HEK293 (cell line): ENCODE results near the gene CREB5.

Experiments
- CTCF ChIA-PET: fragments of 350-600 bp; formaldehyde crosslinking; extraction: SDS; loops from one replicate; lab custom pipeline; 2021; ENCODE audit warnings: antibody characterized with exemption; lab: Yijun Ruan, JAX
- POLR2A ChIA-PET: fragments of 300-600 bp; formaldehyde crosslinking; extraction: SDS; loops from one replicate; lab custom pipeline; 2020; ENCODE audit warnings: antibody characterized with exemption, inconsistent platforms; lab: Yijun Ruan, JAX
- H3K27ac ChIP-seq: fragments of 200-500 bp; sonication (Bioruptor generic); 2 replicates; pipeline ENCODE4 v1.5.1; 2014; ENCODE audit warnings: low read depth, low read length, control low read depth, inconsistent platforms; ENCODE audit errors: extremely low read depth
- H3K36me3 ChIP-seq, 2 experiments: fragments of 200-500 bp in 1 of 2; sonication (Bioruptor generic) in 1 of 2; 1 replicate in 1 of 2; 2 replicates in 1 of 2; pipeline ENCODE4 v1.5.1; 2014 to 2017; ENCODE audit warnings: inconsistent platforms in 2 of 2, low read length in 2 of 2; ENCODE audit not compliant: control insufficient read depth in 2 of 2, insufficient read depth in 1 of 2
- H3K4me1 ChIP-seq: fragments of 200-500 bp; sonication (Bioruptor generic); 2 replicates; pipeline ENCODE4 v1.5.1; 2014; ENCODE audit warnings: mild to moderate bottlenecking, low read length, inconsistent platforms; ENCODE audit not compliant: control insufficient read depth, insufficient read depth
- H3K4me3 ChIP-seq: 2 replicates; pipeline ENCODE4 v1.5.1; 2011; ENCODE audit warnings: low read depth, mild to moderate bottlenecking, control low read depth, low read length, moderate library complexity
- H3K9me3 ChIP-seq: fragments of 200-500 bp; sonication (Bioruptor generic); 2 replicates; pipeline ENCODE4 v1.5.1; 2014; ENCODE audit warnings: low read depth, low read length, inconsistent platforms; ENCODE audit not compliant: control insufficient read depth, insufficient read depth
- AEBP2 ChIP-seq: fragments of 450-650 bp; formaldehyde crosslinking; IDR thresholded peaks from 2 replicates; pipeline ENCODE4 v1.5.1; 2016; ENCODE audit warnings: missing biosample characterization, missing genetic modification characterization, borderline replicate concordance
- GFI1B ChIP-seq: fragments of 450-650 bp; formaldehyde crosslinking; IDR thresholded peaks from 2 replicates; pipeline ENCODE4 v1.5.1; 2016; ENCODE audit warnings: missing biosample characterization, missing genetic modification characterization
- HOXA7 ChIP-seq: sonication (generic); formaldehyde crosslinking; IDR thresholded peaks from 2 replicates; pipeline ENCODE4 v1.8.1; 2022; ENCODE audit warnings: missing genetic modification reagents, borderline replicate concordance
- PRDM6 ChIP-seq: fragments of 450-650 bp; formaldehyde crosslinking; IDR thresholded peaks from 2 replicates; pipeline ENCODE4 v1.5.1; 2017; ENCODE audit warnings: missing biosample characterization, missing genetic modification characterization
- SCRT2 ChIP-seq: fragments of 450-650 bp; formaldehyde crosslinking; IDR thresholded peaks from 2 replicates; pipeline ENCODE4 v1.5.1; 2016; ENCODE audit warnings: missing biosample characterization, missing genetic modification characterization
- ZNF121 ChIP-seq: fragments of 450-650 bp; formaldehyde crosslinking; IDR thresholded peaks from 2 replicates; pipeline ENCODE4 v1.5.1; 2016; ENCODE audit warnings: missing biosample characterization, missing genetic modification characterization
- ZNF37A ChIP-seq: fragments of 450-650 bp; IDR thresholded peaks from 2 replicates; pipeline ENCODE4 v1.5.1; 2018; ENCODE audit warnings: missing biosample characterization, missing genetic modification characterization
- ZNF426 ChIP-seq: fragments of 450-650 bp; formaldehyde crosslinking; IDR thresholded peaks from 2 replicates; pipeline ENCODE4 v1.5.1; 2017; ENCODE audit warnings: missing biosample characterization, missing genetic modification characterization, mild to moderate bottlenecking, inconsistent platforms, moderate library complexity
- ZNF48 ChIP-seq: fragments of 450-650 bp; formaldehyde crosslinking; IDR thresholded peaks from 2 replicates; pipeline ENCODE4 v1.5.1; 2016; ENCODE audit warnings: missing biosample characterization, missing genetic modification characterization
- ZNF555 ChIP-seq: fragments of 450-650 bp; formaldehyde crosslinking; conservative IDR thresholded peaks from 2 replicates; pipeline ENCODE4 v1.5.1; 2017; ENCODE audit warnings: missing biosample characterization, mild to moderate bottlenecking, missing genetic modification characterization, inconsistent platforms
- ZSCAN23 ChIP-seq: fragments of 450-650 bp; formaldehyde crosslinking; IDR thresholded peaks from 2 replicates; pipeline ENCODE4 v1.5.1; 2016; ENCODE audit warnings: missing biosample characterization, missing genetic modification characterization
- TF ChIP-seq, protein P1 (sequence below): fragments of 450-650 bp; formaldehyde crosslinking; IDR thresholded peaks from 2 replicates; pipeline ENCODE4 v1.5.1; 2017; ENCODE audit warnings: missing biosample characterization, missing genetic modification characterization
- TF ChIP-seq, protein P2 (sequence below): fragments of 450-650 bp; formaldehyde crosslinking; optimal IDR thresholded peaks from 2 replicates; pipeline ENCODE3; 2016; ENCODE audit warnings: missing biosample characterization, mild to moderate bottlenecking, missing genetic modification characterization
- TF ChIP-seq, protein P3 (sequence below): fragments of 450-650 bp; formaldehyde crosslinking; IDR thresholded peaks from 2 replicates; pipeline ENCODE4 v1.5.1; 2017; ENCODE audit warnings: missing biosample characterization, missing genetic modification characterization

CREB5 gene

DNA sequence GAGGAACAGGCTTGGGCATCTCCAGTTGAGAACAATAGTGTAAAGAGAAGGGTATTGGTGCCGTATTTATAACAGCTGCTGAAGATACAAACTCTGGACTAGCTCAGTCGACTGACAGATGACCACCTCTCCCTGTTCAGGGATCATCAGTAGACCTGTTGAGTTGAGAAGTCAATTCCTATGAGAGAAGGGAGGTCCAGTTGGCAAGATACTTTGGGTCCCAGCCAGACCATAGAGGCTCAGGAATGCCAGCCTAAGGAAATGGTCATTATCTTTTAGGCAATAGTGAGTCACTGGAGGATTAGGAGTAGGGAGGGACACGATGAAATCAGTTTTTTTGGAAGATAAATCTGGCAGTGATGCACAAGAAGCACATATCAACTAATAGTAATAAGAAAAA lies 342.9 kb downstream of the CREB5 start:
- Histone ChIP-seq H3K4me3 (no peak overlapping the region), H3K27ac (no peak overlapping the region)
- POLR2A ChIA-PET: no interaction called here

GRCh38 chr7:28758186-28758585 lies 345.9 kb downstream of the CREB5 start:
- CTCF ChIA-PET: interaction anchor here (0.7 kb wide), 1 partner anchor 15 kb away, joined by 3 read pairs; no protein-coding TSS in a partner anchor

More for the DNA sequence above, 342.9 kb downstream of the CREB5 start:
- no peaks in the 10 kb centered on the region for H3K36me3 ChIP-seq
- TF ChIP-seq HOXA7 (CRISPR knock-in tag): no peak
- 0 out of 2 replicates have a peak, but pooled peaks have one; percentile 13 for TF ChIP-seq SCRT2 (tag by site-specific recombination)
- CTCF ChIA-PET: interaction anchor here (0.6 kb wide), 1 partner anchor 128 kb away, joined by 3 read pairs; no protein-coding TSS in a partner anchor
- H3K4me1 ChIP-seq: peaks cover 6% of the 10 kb centered on the region
- H3K9me3 ChIP-seq: no peaks in the 10 kb centered on the region

DNA sequence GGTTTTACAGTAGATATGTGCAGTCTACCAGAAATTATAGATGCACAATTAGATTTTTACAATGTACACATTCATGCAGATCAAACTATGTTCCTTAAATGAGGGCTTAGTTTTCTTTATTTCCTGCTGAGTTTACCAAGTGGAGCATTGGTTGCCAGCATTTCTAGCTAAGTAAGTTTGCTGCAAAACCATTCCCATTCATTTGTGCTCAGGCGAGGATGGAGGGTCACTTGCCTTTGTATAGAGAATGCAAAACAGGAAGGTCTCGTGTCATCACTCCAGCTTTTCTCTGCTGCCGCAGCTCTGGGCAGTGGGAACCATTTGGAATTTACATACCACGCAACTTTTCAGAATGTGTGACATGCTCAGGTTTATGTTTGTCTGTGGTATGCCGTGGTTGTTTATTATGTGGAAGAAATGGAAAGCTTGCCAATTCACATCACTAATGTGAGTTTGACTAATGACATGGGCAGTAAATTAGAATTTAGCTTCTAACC lies 347.2 kb downstream of the CREB5 start:
- Histone ChIP-seq H3K36me3 (no peaks in the 10 kb centered on the region), H3K4me3 (no peak overlapping the region), H3K9me3 (no peaks in the 10 kb centered on the region), H3K4me1 (peaks cover 6% of the 10 kb centered on the region), H3K27ac (no peak overlapping the region)
- POLR2A ChIA-PET: no interaction called here
- TF ChIP-seq ZNF555 (tag by site-specific recombination) (no peak), ZNF121 (tag by site-specific recombination) (no peak), ZSCAN23 (no peak), PRDM6 (tag by site-specific recombination) (peak; percentile 39), AEBP2 (tag by site-specific recombination) (no peak)
- TF ChIP-seq, protein P1, sequence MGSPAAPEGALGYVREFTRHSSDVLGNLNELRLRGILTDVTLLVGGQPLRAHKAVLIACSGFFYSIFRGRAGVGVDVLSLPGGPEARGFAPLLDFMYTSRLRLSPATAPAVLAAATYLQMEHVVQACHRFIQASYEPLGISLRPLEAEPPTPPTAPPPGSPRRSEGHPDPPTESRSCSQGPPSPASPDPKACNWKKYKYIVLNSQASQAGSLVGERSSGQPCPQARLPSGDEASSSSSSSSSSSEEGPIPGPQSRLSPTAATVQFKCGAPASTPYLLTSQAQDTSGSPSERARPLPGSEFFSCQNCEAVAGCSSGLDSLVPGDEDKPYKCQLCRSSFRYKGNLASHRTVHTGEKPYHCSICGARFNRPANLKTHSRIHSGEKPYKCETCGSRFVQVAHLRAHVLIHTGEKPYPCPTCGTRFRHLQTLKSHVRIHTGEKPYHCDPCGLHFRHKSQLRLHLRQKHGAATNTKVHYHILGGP (tag by site-specific recombination): no peak
- CTCF ChIA-PET: interaction anchor here (0.7 kb wide), 1 partner anchor 79 kb away, joined by 4 read pairs; no protein-coding TSS in a partner anchor

More at GRCh38 chr7:28758186-28758585, 345.9 kb downstream of the CREB5 start:
- Histone ChIP-seq H3K4me3 (no peak overlapping the region), H3K36me3 (no peaks in the 10 kb centered on the region), H3K27ac (no peak overlapping the region), H3K9me3 (no peaks in the 10 kb centered on the region), H3K4me1 (peaks cover 6% of the 10 kb centered on the region)
- TF ChIP-seq ZNF426 (tag by site-specific recombination): no peak
- TF ChIP-seq ZNF48 (tag by site-specific recombination): no peak
- TF ChIP-seq GFI1B (tag by site-specific recombination): no peak
- no peak for TF ChIP-seq ZNF37A (tag by site-specific recombination)
- TF ChIP-seq, protein P2, sequence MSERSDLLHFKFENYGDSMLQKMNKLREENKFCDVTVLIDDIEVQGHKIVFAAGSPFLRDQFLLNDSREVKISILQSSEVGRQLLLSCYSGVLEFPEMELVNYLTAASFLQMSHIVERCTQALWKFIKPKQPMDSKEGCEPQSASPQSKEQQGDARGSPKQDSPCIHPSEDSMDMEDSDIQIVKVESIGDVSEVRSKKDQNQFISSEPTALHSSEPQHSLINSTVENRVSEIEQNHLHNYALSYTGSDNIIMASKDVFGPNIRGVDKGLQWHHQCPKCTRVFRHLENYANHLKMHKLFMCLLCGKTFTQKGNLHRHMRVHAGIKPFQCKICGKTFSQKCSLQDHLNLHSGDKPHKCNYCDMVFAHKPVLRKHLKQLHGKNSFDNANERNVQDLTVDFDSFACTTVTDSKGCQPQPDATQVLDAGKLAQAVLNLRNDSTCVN (tag by site-specific recombination): no peak
- TF ChIP-seq, protein P3, sequence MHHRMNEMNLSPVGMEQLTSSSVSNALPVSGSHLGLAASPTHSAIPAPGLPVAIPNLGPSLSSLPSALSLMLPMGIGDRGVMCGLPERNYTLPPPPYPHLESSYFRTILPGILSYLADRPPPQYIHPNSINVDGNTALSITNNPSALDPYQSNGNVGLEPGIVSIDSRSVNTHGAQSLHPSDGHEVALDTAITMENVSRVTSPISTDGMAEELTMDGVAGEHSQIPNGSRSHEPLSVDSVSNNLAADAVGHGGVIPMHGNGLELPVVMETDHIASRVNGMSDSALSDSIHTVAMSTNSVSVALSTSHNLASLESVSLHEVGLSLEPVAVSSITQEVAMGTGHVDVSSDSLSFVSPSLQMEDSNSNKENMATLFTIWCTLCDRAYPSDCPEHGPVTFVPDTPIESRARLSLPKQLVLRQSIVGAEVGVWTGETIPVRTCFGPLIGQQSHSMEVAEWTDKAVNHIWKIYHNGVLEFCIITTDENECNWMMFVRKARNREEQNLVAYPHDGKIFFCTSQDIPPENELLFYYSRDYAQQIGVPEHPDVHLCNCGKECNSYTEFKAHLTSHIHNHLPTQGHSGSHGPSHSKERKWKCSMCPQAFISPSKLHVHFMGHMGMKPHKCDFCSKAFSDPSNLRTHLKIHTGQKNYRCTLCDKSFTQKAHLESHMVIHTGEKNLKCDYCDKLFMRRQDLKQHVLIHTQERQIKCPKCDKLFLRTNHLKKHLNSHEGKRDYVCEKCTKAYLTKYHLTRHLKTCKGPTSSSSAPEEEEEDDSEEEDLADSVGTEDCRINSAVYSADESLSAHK (tag by site-specific recombination): no peak
- POLR2A ChIA-PET: no interaction called here
